ENCODE measurements around the gene ZNF723. TPM values are rescaled to one million over a fixed set of nuclear protein-coding genes. Genes with fewer than 3 reads are reported as not detected.

The ZNF723 gene
- total and polyA plus RNA-seq, 8 donors = 0.10 to 0.21 (median 0.11) TPM; not detected in 5

DNA sequence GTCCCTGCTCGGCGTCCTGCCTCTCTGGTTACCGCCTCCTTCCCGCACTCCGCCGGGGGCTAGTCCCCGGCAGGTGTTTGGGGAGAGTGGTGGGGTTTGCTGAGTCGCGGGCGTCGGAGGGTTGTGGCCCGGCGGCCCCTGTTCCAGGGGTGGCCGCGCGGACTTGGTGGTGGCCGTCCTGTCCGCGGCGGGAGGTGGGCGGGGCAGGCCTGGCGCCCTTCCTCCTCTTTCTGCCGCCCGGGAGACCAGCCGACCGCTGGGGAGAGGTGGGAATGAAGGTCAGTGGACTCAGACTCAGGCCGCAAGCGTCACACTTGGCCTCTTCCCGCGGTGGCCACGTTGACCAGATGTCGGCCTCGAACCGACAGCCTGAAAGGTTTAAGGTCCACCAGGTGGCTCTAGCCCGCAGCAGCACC, 61.8 kb downstream of the ZNF723 start:
- peaks cover 0 to 94% of the 10 kb centered on the region in 2 donors for H3K9me3 ChIP-seq
- no peak for DNase-seq
- TF ChIP-seq CTCF (IDR thresholded peaks at IDR 0.05) = no peak
- H3K27me3 ChIP-seq = no peaks in the 10 kb centered on the region
- no peaks in the 10 kb centered on the region for H3K4me1 ChIP-seq
- H3K36me3 ChIP-seq = no peaks in the 10 kb centered on the region
- no peak overlapping the region for H3K27ac ChIP-seq
- H3K4me3 ChIP-seq = no peak overlapping the region
- ATAC-seq = no peak
- intact Hi-C loops (cut with DNase I) = no loop called here

GRCh38 chr19:22901431-22902130, 69.5 kb downstream of the ZNF723 start:
- TF ChIP-seq CTCF (IDR thresholded peaks at IDR 0.05) = no peak
- H3K27me3 ChIP-seq = no peaks in the 10 kb centered on the region
- H3K9me3 ChIP-seq = peaks cover 0 to 91% of the 10 kb centered on the region in 2 donors
- DNase-seq (peak in 1 of 4 donors; percentile 64), ATAC-seq (no peak)
- no peaks in the 10 kb centered on the region for H3K36me3 ChIP-seq
- H3K27ac ChIP-seq = no peak overlapping the region
- H3K4me3 ChIP-seq = no peak overlapping the region
- H3K4me1 ChIP-seq = no peaks in the 10 kb centered on the region
- intact Hi-C loops (cut with DNase I) = no loop called here

Other genes starting within 250 kb of the ZNF723 start
- gene ZNF492, start 198.0 kb upstream of the ZNF723 start, total RNA-seq = under 1 TPM; 0.23 to 0.29 TPM
- gene ZNF492, start 198.0 kb upstream of the ZNF723 start, polyA plus RNA-seq (ENCODE audit: insufficient read length in 6 of 6) = 1 to 10 TPM; 2.1 to 3.8 (median 2.4) TPM
- gene ZNF99, start 48.1 kb upstream of the ZNF723 start, total RNA-seq = under 1 TPM; 0.06 to 0.10 TPM
- under 1 TPM; 0.25 to 0.72 (median 0.62) TPM for gene ZNF99, start 48.1 kb upstream of the ZNF723 start, polyA plus RNA-seq (ENCODE audit: insufficient read length in 6 of 6)
- gene ZNF728, start 170.9 kb downstream of the ZNF723 start, total RNA-seq = under 1 TPM; 0.44 to 0.71 TPM
- gene ZNF728, start 170.9 kb downstream of the ZNF723 start, polyA plus RNA-seq (ENCODE audit: insufficient read length in 6 of 6) = under 1 TPM in 2 of 6 donors, not detected in 4; 0.08 to 0.10 TPM